H9 (cell line): ENCODE results near the gene KANSL1. TPM values are rescaled to one million over a fixed set of nuclear protein-coding genes. Genes with fewer than 3 reads are reported as not detected.
"Not testable (repeated sequence)": the region's sequence is repeated elsewhere in the genome, so short reads cannot be mapped to it uniquely, and the experiment has no call there.

Experiments used
- DNase-seq: peaks from one replicate; pipeline ENCODE4 v3.0.0-alpha.2; 2017
- H2AFZ ChIP-seq: one replicate; pipeline ENCODE4 v1.6.1; 2013; ENCODE audit warnings: mild to moderate bottlenecking, low read length, control low read depth, moderate library complexity
- H2AK5ac ChIP-seq: 2 replicates; pipeline ENCODE4 v1.6.1; 2013; ENCODE audit warnings: low read length, control low read depth, mixed read lengths; ENCODE audit not compliant: insufficient read length
- H2BK120ac ChIP-seq: one replicate; pipeline ENCODE4 v1.6.1; 2013; ENCODE audit warnings: low read depth, mild to moderate bottlenecking, low read length, control low read depth, inconsistent platforms; ENCODE audit not compliant: poor library complexity, severe bottlenecking
- H2BK12ac ChIP-seq: 2 replicates; pipeline ENCODE4 v1.6.1; 2013; ENCODE audit warnings: low read length, control low read depth, mixed read lengths, low read depth; ENCODE audit not compliant: insufficient read length
- H2BK15ac ChIP-seq: 2 replicates; pipeline ENCODE4 v1.6.1; 2013; ENCODE audit warnings: low read depth, low read length, control low read depth
- H2BK20ac ChIP-seq: one replicate; pipeline ENCODE4 v1.6.1; 2013; ENCODE audit warnings: low read depth, mild to moderate bottlenecking, low read length, control low read depth, inconsistent platforms; ENCODE audit not compliant: poor library complexity, severe bottlenecking
- H2BK5ac ChIP-seq: 2 replicates; pipeline ENCODE4 v1.6.1; 2013; ENCODE audit warnings: low read length, control low read depth, mixed read lengths; ENCODE audit not compliant: insufficient read length
- H3K14ac ChIP-seq: 2 replicates; pipeline ENCODE4 v1.6.1; 2013; ENCODE audit warnings: low read length, control low read depth; ENCODE audit not compliant: insufficient read depth
- H3K18ac ChIP-seq: 2 replicates; pipeline ENCODE4 v1.6.1; 2013; ENCODE audit warnings: low read depth, mild to moderate bottlenecking, mixed read lengths, low read length, control low read depth; ENCODE audit not compliant: insufficient read length
- H3K23ac ChIP-seq: 2 replicates; pipeline ENCODE4 v1.6.1; 2013; ENCODE audit warnings: low read length, control low read depth, mixed read lengths, low read depth; ENCODE audit not compliant: insufficient read length
- H3K23me2 ChIP-seq: 2 replicates; pipeline ENCODE4 v1.6.1; 2013; ENCODE audit warnings: low read depth, mild to moderate bottlenecking, mixed read lengths, low read length, control low read depth; ENCODE audit not compliant: insufficient read length, poor library complexity, severe bottlenecking
- H3K27ac ChIP-seq: 2 replicates; pipeline ENCODE4 v1.5.1; 2013; ENCODE audit warnings: low read length, control low read depth, mixed read lengths, low read depth; ENCODE audit not compliant: insufficient read length
- H3K27me3 ChIP-seq: 2 replicates; pipeline ENCODE4 v1.6.1; 2013; ENCODE audit warnings: low read length, control low read depth, inconsistent platforms; ENCODE audit not compliant: insufficient read depth
- H3K4ac ChIP-seq: 2 replicates; pipeline ENCODE4 v1.6.1; 2013; ENCODE audit warnings: low read depth, mild to moderate bottlenecking, control low read depth, inconsistent platforms, low read length, moderate library complexity
- H3K4me1 ChIP-seq: 2 replicates; pipeline ENCODE4 v1.6.1; 2013; ENCODE audit warnings: low read length, control low read depth, inconsistent platforms; ENCODE audit not compliant: insufficient read depth
- H3K4me2 ChIP-seq: 2 replicates; pipeline ENCODE4 v1.6.1; 2013; ENCODE audit warnings: low read length, control low read depth, mixed read lengths; ENCODE audit not compliant: insufficient read length, insufficient read depth
- H3K56ac ChIP-seq: 2 replicates; pipeline ENCODE4 v1.6.1; 2013; ENCODE audit warnings: low read depth, mild to moderate bottlenecking, mixed read lengths, low read length, control low read depth; ENCODE audit not compliant: insufficient read length
- H3K79me1 ChIP-seq: 2 replicates; pipeline ENCODE4 v1.6.1; 2013; ENCODE audit warnings: low read depth, mild to moderate bottlenecking, moderate library complexity, low read length, control low read depth, inconsistent platforms; ENCODE audit not compliant: insufficient read depth, poor library complexity, severe bottlenecking
- H3K79me2 ChIP-seq: 2 replicates; pipeline ENCODE4 v1.6.1; 2013; ENCODE audit warnings: low read length, control low read depth, inconsistent platforms; ENCODE audit not compliant: insufficient read depth
- H3K9ac ChIP-seq: 2 replicates; pipeline ENCODE4 v1.6.1; 2013; ENCODE audit warnings: low read length, control low read depth, mixed read lengths; ENCODE audit not compliant: insufficient read length; ENCODE audit errors: extremely low read depth
- H3K9me3 ChIP-seq: one replicate; pipeline ENCODE4 v1.6.1; 2013; ENCODE audit warnings: low read depth, low read length, inconsistent platforms; ENCODE audit not compliant: control insufficient read depth
- H3T11ph ChIP-seq: one replicate; pipeline ENCODE4 v1.6.1; 2013; ENCODE audit warnings: mild to moderate bottlenecking, low read length, control low read depth, inconsistent platforms
- H4K20me1 ChIP-seq: one replicate; pipeline ENCODE4 v1.6.1; 2013; ENCODE audit not compliant: control insufficient read depth, insufficient read length, insufficient read depth
- H4K5ac ChIP-seq: 2 replicates; pipeline ENCODE4 v1.6.1; 2013; ENCODE audit warnings: low read depth, mild to moderate bottlenecking, mixed read lengths, low read length, control low read depth; ENCODE audit not compliant: insufficient read length
- H4K8ac ChIP-seq: replicated peaks from 2 replicates; pipeline ENCODE4 v1.6.1; 2013; ENCODE audit warnings: low read length, control low read depth, mixed read lengths, low read depth; ENCODE audit not compliant: insufficient read length
- H4K91ac ChIP-seq: 2 replicates; pipeline ENCODE4 v1.6.1; 2013; ENCODE audit warnings: low read depth, mild to moderate bottlenecking, moderate library complexity, mixed read lengths, low read length, control low read depth; ENCODE audit not compliant: insufficient read length
- H3K27ac Mint-ChIP-seq, 3 experiments: 2 replicates in 2 of 3; 3 replicates in 1 of 3; pipeline ENCODE4 v1.8.0; 2020 to 2021; ENCODE audit warnings: mixed read lengths in 3 of 3, mild to moderate bottlenecking in 1 of 3, moderate library complexity in 1 of 3
- H3K27me3 Mint-ChIP-seq: 2 replicates; pipeline ENCODE4 v1.8.0; 2021; ENCODE audit warnings: low read depth, mild to moderate bottlenecking, moderate library complexity, mixed read lengths
- H3K36me3 Mint-ChIP-seq, 3 experiments: 2 replicates in 2 of 3; 3 replicates in 1 of 3; pipeline ENCODE4 v1.8.0; 2020 to 2021; ENCODE audit warnings: low read depth in 3 of 3, mixed read lengths in 3 of 3; ENCODE audit not compliant: insufficient read depth in 1 of 3
- H3K4me1 Mint-ChIP-seq, 2 experiments: 2 replicates each; pipeline ENCODE4 v1.8.0; 2020; ENCODE audit warnings: mixed read lengths in 2 of 2
- H3K4me3 Mint-ChIP-seq, 2 experiments: 2 replicates in 1 of 2; 3 replicates in 1 of 2; pipeline ENCODE4 v1.8.0; 2020 to 2021; ENCODE audit warnings: mild to moderate bottlenecking in 2 of 2, mixed read lengths in 2 of 2, moderate library complexity in 1 of 2
- H3K9me3 Mint-ChIP-seq, 2 experiments: 2 replicates in 1 of 2; 3 replicates in 1 of 2; pipeline ENCODE4 v1.8.0; 2020; ENCODE audit warnings: mild to moderate bottlenecking in 2 of 2, mixed read lengths in 2 of 2, moderate library complexity in 1 of 2
- CTCF ChIP-seq: fragments of 200-600 bp; sonication (generic); conservative IDR thresholded peaks from 3 replicates; pipeline ENCODE4 v1.8.0; 2021; ENCODE audit warnings: antibody characterized with exemption, mild to moderate bottlenecking
- WGBS: extraction: QIAGEN DNeasy Blood & Tissue Kit; methylation state at CpG from one replicate; pipeline ENCODE4 v1.1.7; 2013; ENCODE audit warnings: missing lambda C conversion rate, low lambda C conversion rate, mixed read lengths; ENCODE audit not compliant: insufficient read length; ENCODE audit errors: extremely low coverage; 5-methylcytosine and 5-hydroxymethylcytosine counted together
- total RNA-seq: library from RNA; stranded (reverse); gene quantifications from 2 replicates; pipeline ENCODE4 v1.2.1, GENCODE V29; 2021

Gene KANSL1
- total RNA-seq, 1 experiment from 2014 or later = 114 TPM

GRCh38 chr17:46023783-46024388 lies 169.3 kb downstream of the KANSL1 start:
- H3K4me1 ChIP-seq = peaks cover 2% of the 10 kb centered on the region; the same call in 1 of the 2 replicates
- H3K79me1 ChIP-seq = no peaks in the 10 kb centered on the region
- H3K27ac ChIP-seq = no peak overlapping the region
- no peak overlapping the region for H4K5ac ChIP-seq
- H2BK5ac ChIP-seq = no peak overlapping the region
- H3K14ac ChIP-seq = no peak overlapping the region; the same call in 1 of the 2 replicates
- no peak for DNase-seq
- peak overlapping the region in 2 of 3 experiments; percentile 27 to 87; a peak in 3 of 7 replicates for H3K27ac Mint-ChIP-seq
- no peak overlapping the region for H2BK12ac ChIP-seq
- H3K27me3 ChIP-seq = no peaks in the 10 kb centered on the region
- no peak overlapping the region for H3K56ac ChIP-seq
- peaks cover 25 to 33% of the 10 kb centered on the region in 2 experiments for H3K4me1 Mint-ChIP-seq
- TF ChIP-seq CTCF = no peak
- no peaks in the 10 kb centered on the region; the same call in 1 of the 2 replicates for H3K27me3 Mint-ChIP-seq
- no peak overlapping the region; a peak in 1 of 5 replicates for H3K4me3 Mint-ChIP-seq
- no peak overlapping the region for H3K4ac ChIP-seq
- H3T11ph ChIP-seq = no peak overlapping the region
- no peak overlapping the region for H3K18ac ChIP-seq
- H2BK120ac ChIP-seq = no peak overlapping the region
- no peak overlapping the region for H3K4me2 ChIP-seq
- WGBS = no CpG with 5 or more reads among the region's 24 CpGs
- H3K23me2 ChIP-seq = no peaks in the 10 kb centered on the region
- H3K23ac ChIP-seq = no peak overlapping the region
- peaks cover 7 to 29% (median 19%) of the 10 kb centered on the region in 3 experiments; a peak in 6 of 7 replicates for H3K36me3 Mint-ChIP-seq
- H3K9me3 Mint-ChIP-seq = peaks cover 0 to 2% of the 10 kb centered on the region in 2 experiments; a peak in 1 of 5 replicates
- no peak overlapping the region for H2AK5ac ChIP-seq
- no peaks in the 10 kb centered on the region for H3K9me3 ChIP-seq
- H4K20me1 ChIP-seq = no peaks in the 10 kb centered on the region
- no peaks in the 10 kb centered on the region for H3K79me2 ChIP-seq
- no peak overlapping the region for H2AFZ ChIP-seq
- no peak overlapping the region for H3K9ac ChIP-seq
- no peak overlapping the region for H4K8ac ChIP-seq
- no peak overlapping the region for H4K91ac ChIP-seq
- no peak overlapping the region for H2BK20ac ChIP-seq
- no peak overlapping the region for H2BK15ac ChIP-seq

- H2BK12ac ChIP-seq, H3K14ac ChIP-seq, H3K4me2 ChIP-seq, H2BK5ac ChIP-seq, H2AK5ac ChIP-seq, H3K4me1 ChIP-seq, H3K27me3 ChIP-seq, H2AFZ ChIP-seq, DNase-seq, H3T11ph ChIP-seq, H3K9ac ChIP-seq, H3K4me3 Mint-ChIP-seq, H3K23ac ChIP-seq, H3K79me2 ChIP-seq, H3K79me1 ChIP-seq, H4K5ac ChIP-seq, H2BK120ac ChIP-seq, H4K8ac ChIP-seq, H3K23me2 ChIP-seq, H3K4ac ChIP-seq, H3K56ac ChIP-seq, H3K9me3 Mint-ChIP-seq, H4K20me1 ChIP-seq, H4K91ac ChIP-seq, H3K9me3 ChIP-seq, H3K27me3 Mint-ChIP-seq, H3K18ac ChIP-seq, H2BK20ac ChIP-seq, H2BK15ac ChIP-seq, H3K27ac ChIP-seq, H3K27ac Mint-ChIP-seq: not testable (repeated sequence)
- Mint-ChIP-seq H3K4me1 (peaks cover 20 to 28% of the 10 kb centered on the region in 2 experiments), H3K36me3 (peaks cover 7 to 27% (median 19%) of the 10 kb centered on the region in 3 experiments; a peak in 6 of 7 replicates)
- no CpG with 5 or more reads among the region's 7 CpGs for WGBS
Measured at GRCh38 chr17:46023366-46023765, 169.9 kb downstream of the KANSL1 start.
